K562 (cell line): ENCODE measurements around the gene DTHD1. TPM values are rescaled to one million over a fixed set of nuclear protein-coding genes. Genes with fewer than 3 reads are reported as not detected.

Source experiments
- ATAC-seq: fragments of 200-7000 bp; cut with Tn5 transposase; 3 replicates; pipeline ENCODE4 v1.9.1; 2020; ENCODE audit warnings: moderate library complexity
- BruUV-seq: library from RNA; stranded (reverse); fragments of 400-500 nt; replicated peaks from 2 replicates; lab custom pipeline; 2021; lab: Mats Ljungman, UMichigan
- CTCF ChIA-PET: fragments of 300-600 bp; formaldehyde crosslinking; extraction: SDS; loops from one replicate; lab custom pipeline; 2021; ENCODE audit warnings: low intra/inter-chr PET ratio; lab: Yijun Ruan, JAX
- POLR2A ChIA-PET: fragments of 300-600, 350-650 bp; sonication (Branson Sonifier 250); formaldehyde crosslinking; extraction: SDS; loops from one replicate; lab custom pipeline; 2021; ENCODE audit warnings: antibody characterized with exemption, inconsistent platforms; lab: Yijun Ruan, JAX
- DNase-seq, 4 experiments: peaks; one replicate each; pipeline versions ENCODE4 v3.0.0 to v3.0.0-alpha.2; 2011 to 2018; ENCODE audit warnings: low spot score in 3 of 4, mixed read lengths in 3 of 4; ENCODE audit errors: extremely low read depth in 1 of 4
- FAIRE-seq: peaks from 2 replicates; lab custom pipeline; 2011; peaks lifted over from hg19 to GRCh38; lab: Jason Lieb, UNC
- H2AFZ ChIP-seq: 2 replicates; pipeline ENCODE4 v1.6.0; 2011; ENCODE audit warnings: low read depth, low read length, control low read depth, inconsistent platforms
- H3K27ac ChIP-seq: fragments of 200-600 bp; 3 replicates; pipeline ENCODE4 v1.8.0; 2011; ENCODE audit warnings: low read depth, mild to moderate bottlenecking, control low read depth, inconsistent platforms, low read length, moderate library complexity, mixed read lengths; ENCODE audit errors: extremely low read depth
- H3K27me3 ChIP-seq, 2 experiments: fragments of 300-600 bp in 1 of 2; 2 replicates in 1 of 2; 3 replicates in 1 of 2; pipeline versions ENCODE4 v1.6.0 to v1.8.0; 2011; ENCODE audit warnings: inconsistent platforms in 2 of 2, low read length in 2 of 2, mild to moderate bottlenecking in 1 of 2, mixed read lengths in 1 of 2, moderate library complexity in 1 of 2; ENCODE audit not compliant: control insufficient read depth in 2 of 2, insufficient read depth in 2 of 2
- H3K36me3 ChIP-seq: fragments of 300-600 bp; 3 replicates; pipeline ENCODE4 v1.8.0; 2011; ENCODE audit warnings: mild to moderate bottlenecking, low read length, inconsistent platforms; ENCODE audit not compliant: control insufficient read depth, insufficient read depth
- H3K4me1 ChIP-seq, 2 experiments: fragments of 200-600 bp in 1 of 2; replicated peaks in 1 of 2; 2 replicates in 1 of 2; 3 replicates in 1 of 2; pipeline versions ENCODE4 v1.5.1 to v1.8.0; 2011; ENCODE audit warnings: inconsistent platforms in 2 of 2, low read length in 2 of 2, mild to moderate bottlenecking in 1 of 2, mixed read lengths in 1 of 2, moderate library complexity in 1 of 2; ENCODE audit not compliant: control insufficient read depth in 2 of 2, insufficient read depth in 2 of 2
- H3K4me2 ChIP-seq: 2 replicates; pipeline ENCODE4 v1.6.1; 2011; ENCODE audit warnings: low read length, control low read depth, inconsistent platforms, mixed read lengths; ENCODE audit not compliant: insufficient read depth
- H3K4me3 ChIP-seq: fragments of 200-600 bp; sonication (generic), shearing (Covaris generic); 2 replicates; pipeline ENCODE4 v1.5.1; 2016; ENCODE audit warnings: control low read depth, inconsistent platforms
- H3K79me2 ChIP-seq: fragments of 200-600 bp; 3 replicates; pipeline ENCODE4 v1.8.0; 2011; ENCODE audit warnings: low read length, inconsistent platforms; ENCODE audit not compliant: control insufficient read depth, insufficient read depth
- H3K9ac ChIP-seq, 2 experiments: 2 replicates each; pipeline versions ENCODE4 v1.6.0 to v1.6.1; 2011; ENCODE audit warnings: low read depth in 2 of 2, low read length in 2 of 2, control low read depth in 1 of 2, inconsistent platforms in 1 of 2, mild to moderate bottlenecking in 1 of 2, mixed read lengths in 1 of 2; ENCODE audit not compliant: insufficient read depth in 1 of 2
- H3K9me1 ChIP-seq: one replicate; pipeline ENCODE4 v1.6.0; 2011; ENCODE audit warnings: inconsistent platforms, mild to moderate bottlenecking, low read length, moderate library complexity; ENCODE audit not compliant: control insufficient read depth, insufficient read depth
- H3K9me3 ChIP-seq: replicated peaks from 2 replicates; pipeline ENCODE4 v1.5.1; 2011; ENCODE audit warnings: low read depth, low read length, inconsistent platforms; ENCODE audit not compliant: control insufficient read depth, insufficient read depth
- H4K20me1 ChIP-seq: replicated peaks from 2 replicates; pipeline ENCODE4 v1.6.1; 2011; ENCODE audit warnings: low read length, inconsistent platforms, mixed read lengths; ENCODE audit not compliant: control insufficient read depth, insufficient read depth
- MIER1 ChIP-seq: fragments of 450-650 bp; IDR thresholded peaks from 2 replicates; pipeline ENCODE4 v1.6.1; 2016; ENCODE audit warnings: antibody characterized with exemption, mild to moderate bottlenecking, low read depth
- SUPT5H ChIP-seq: fragments of 450-650 bp; IDR thresholded peaks from 2 replicates; pipeline ENCODE4 v1.6.1; 2016
- TAL1 ChIP-seq: fragments of 450-650 bp; IDR thresholded peaks from 2 replicates; pipeline ENCODE4 v1.6.1; 2016; ENCODE audit warnings: mild to moderate bottlenecking
- TFE3 ChIP-seq: fragments of 450-650 bp; formaldehyde crosslinking; IDR thresholded peaks from 2 replicates; pipeline ENCODE4 v1.4.0; 2020; ENCODE audit warnings: mild to moderate bottlenecking, mixed read lengths
- THRAP3 ChIP-seq: fragments of 450-650 bp; IDR thresholded peaks from 2 replicates; pipeline ENCODE4 v1.6.1; 2016; ENCODE audit warnings: mild to moderate bottlenecking, inconsistent platforms, borderline replicate concordance
- ZNF12 ChIP-seq: sonication (generic); formaldehyde crosslinking; IDR thresholded peaks from 2 replicates; pipeline ENCODE4 v1.4.0; 2020; ENCODE audit warnings: mild to moderate bottlenecking, missing genetic modification reagents
- ZNF561 ChIP-seq: fragments of 450-650 bp; formaldehyde crosslinking; conservative IDR thresholded peaks from 2 replicates; pipeline ENCODE4 v1.4.0; 2020; ENCODE audit warnings: mild to moderate bottlenecking, moderate library complexity
- ZNF699 ChIP-seq: fragments of 250-450 bp; sonication (Bioruptor Pico); IDR thresholded peaks from 2 replicates; pipeline ENCODE4 v1.8.0; 2021; ENCODE audit warnings: mild to moderate bottlenecking, moderate library complexity; ENCODE audit not compliant: insufficient replicate concordance
- ZNF764 ChIP-seq: fragments of 250-450 bp; sonication (Bioruptor Pico); IDR thresholded peaks from 2 replicates; pipeline ENCODE4 v1.4.0; 2020; ENCODE audit warnings: low read depth, mild to moderate bottlenecking, moderate library complexity
- WGBS: fragments of 100-300 bp; shearing (Covaris generic); methylation state at CpG from one replicate; pipeline ENCODE4 v1.1.6; 2016; ENCODE audit warnings: low coverage, mixed read lengths; ENCODE audit not compliant: insufficient coverage; ENCODE audit errors: missing lambda C conversion rate; 5-methylcytosine and 5-hydroxymethylcytosine counted together
- in situ Hi-C: fragments of 300-500 bp; cut with MboI; formaldehyde crosslinking; loops from 4 replicates; pipeline ENCODE4 v1.15.0; 2018; ENCODE audit warnings: inconsistent platforms, mixed read lengths
- intact Hi-C: fragments of 100-400 bp; cut with micrococcal nuclease; formaldehyde crosslinking; loops from 2 replicates; pipeline ENCODE4 v1.14.2; 2022
- polyA plus RNA-seq, 8 experiments: library from polyadenylated mRNA; depleted of rRNA in 4 of 8; stranded (reverse) in 5 of 8; unstranded in 3 of 8; fragments of >200 nt; fragmentation: Nextera tagmentation in 2 of 8; fragmentation: Illumina TruSeq in 1 of 8; extraction: Ambion mirVana in 2 of 8; extraction: Trizol in 1 of 8; gene quantifications; 2 replicates each; pipeline versions ENCODE4 v1.2.1 to v1.2.3, GENCODE V29; 2011 to 2014; ENCODE audit warnings: inconsistent platforms in 1 of 8, missing spikeins in 1 of 8
- total RNA-seq, 7 experiments: library from RNA; depleted of rRNA in 6 of 7; stranded (reverse); fragments of >200 nt in 6 of 7; fragmentation: Illumina TruSeq in 2 of 7; extraction: Trizol in 2 of 7; gene quantifications; 2 replicates each; pipeline versions ENCODE4 v1.2.1 to v1.2.3, GENCODE V29; 2011 to 2021; ENCODE audit warnings: low replicate concordance in 1 of 7

Gene DTHD1
- total and polyA plus RNA-seq, 9 of the 15 experiments (the other 6 are each of a cell fraction or from before 2014, with no cell fraction given) = not detected

GRCh38 chr4:36303426-36304137 lies 22.2 kb downstream of the DTHD1 start:
- no peak for TF ChIP-seq SUPT5H
- no peak for TF ChIP-seq ZNF699 (CRISPR knock-in tag)
- TF ChIP-seq ZNF561 (CRISPR knock-in tag) = no peak
- TF ChIP-seq TFE3 (CRISPR knock-in tag) = no peak
- TF ChIP-seq ZNF12 (CRISPR knock-in tag) = no peak
- TF ChIP-seq ZNF764 = no peak
- TF ChIP-seq THRAP3 = no peak
- TF ChIP-seq MIER1 = no peak
- no peak for TF ChIP-seq TAL1
- FAIRE-seq (no peak), DNase-seq (no peak), ATAC-seq (no peak)
- H3K4me3 ChIP-seq = no peak overlapping the region
- no peak overlapping the region for H2AFZ ChIP-seq
- H3K9ac ChIP-seq = no peak overlapping the region
- H3K9me3 ChIP-seq = no peaks in the 10 kb centered on the region
- H3K79me2 ChIP-seq = no peaks in the 10 kb centered on the region
- POLR2A ChIA-PET = no interaction called here
- H3K36me3 ChIP-seq = no peaks in the 10 kb centered on the region
- intact Hi-C loops = no loop called here
- H3K4me1 ChIP-seq = no peaks in the 10 kb centered on the region
- no TSS peak for BruUV-seq
- H3K27ac ChIP-seq = no peak overlapping the region
- no peaks in the 10 kb centered on the region for H3K27me3 ChIP-seq
- 0% methylated on average over 3 of the region's 3 CpGs for WGBS
- in situ Hi-C loops = no loop called here
- H3K4me2 ChIP-seq = no peak overlapping the region
- CTCF ChIA-PET = no interaction called here
- H3K9me1 ChIP-seq = no peaks in the 10 kb centered on the region
- no peaks in the 10 kb centered on the region for H4K20me1 ChIP-seq
